Bronchial epithelial cell (primary cell): ENCODE data around the gene KPTN. TPM values are rescaled to one million over a fixed set of nuclear protein-coding genes. Genes with fewer than 3 reads are reported as not detected.
A peak's percentile ranks its signal among the peaks of the same experiment; 100 is the strongest.

Experiments
- DNase-seq: peaks from one replicate; pipeline ENCODE4 v3.0.0-alpha.2; 2010; ENCODE audit warnings: low read depth
- FAIRE-seq: peaks from 2 replicates; lab custom pipeline; 2011; peaks lifted over from hg19 to GRCh38; lab: Jason Lieb, UNC
- H3K27me3 ChIP-seq: 2 replicates; pipeline ENCODE4 v1.5.1; 2011; ENCODE audit warnings: low read length; ENCODE audit not compliant: control insufficient read depth, insufficient read depth
- H3K36me3 ChIP-seq: 2 replicates; pipeline ENCODE4 v1.5.1; 2011; ENCODE audit warnings: low read length; ENCODE audit not compliant: control insufficient read depth, insufficient read depth
- H3K4me3 ChIP-seq: 2 replicates; pipeline ENCODE4 v1.5.1; 2011; ENCODE audit warnings: mild to moderate bottlenecking, low read depth, low read length, control low read depth
- total RNA-seq: library from RNA; depleted of rRNA; stranded (reverse); fragments of >200 nt; gene quantifications from 2 replicates; pipeline ENCODE4 v1.2.1, GENCODE V29; 2014
- TF ChIP-seq, protein P1 (sequence below): IDR thresholded peaks from 2 replicates; pipeline ENCODE4 v1.5.1; 2011; ENCODE audit warnings: mild to moderate bottlenecking, moderate library complexity, low read length, control low read depth, inconsistent platforms; ENCODE audit not compliant: insufficient read depth, severe bottlenecking

KPTN gene
- total RNA-seq, 1 donor from 2014 or later = 2.1 TPM

GRCh38 chr19:47428177-47428894 lies 55.7 kb downstream of the KPTN start:
- Histone ChIP-seq H3K36me3 (no peaks in the 10 kb centered on the region), H3K4me3 (no peak overlapping the region), H3K27me3 (peaks cover 6% of the 10 kb centered on the region)
- DNase-seq (peak; percentile 99), FAIRE-seq (peak; percentile 88)
- TF ChIP-seq, protein P1, sequence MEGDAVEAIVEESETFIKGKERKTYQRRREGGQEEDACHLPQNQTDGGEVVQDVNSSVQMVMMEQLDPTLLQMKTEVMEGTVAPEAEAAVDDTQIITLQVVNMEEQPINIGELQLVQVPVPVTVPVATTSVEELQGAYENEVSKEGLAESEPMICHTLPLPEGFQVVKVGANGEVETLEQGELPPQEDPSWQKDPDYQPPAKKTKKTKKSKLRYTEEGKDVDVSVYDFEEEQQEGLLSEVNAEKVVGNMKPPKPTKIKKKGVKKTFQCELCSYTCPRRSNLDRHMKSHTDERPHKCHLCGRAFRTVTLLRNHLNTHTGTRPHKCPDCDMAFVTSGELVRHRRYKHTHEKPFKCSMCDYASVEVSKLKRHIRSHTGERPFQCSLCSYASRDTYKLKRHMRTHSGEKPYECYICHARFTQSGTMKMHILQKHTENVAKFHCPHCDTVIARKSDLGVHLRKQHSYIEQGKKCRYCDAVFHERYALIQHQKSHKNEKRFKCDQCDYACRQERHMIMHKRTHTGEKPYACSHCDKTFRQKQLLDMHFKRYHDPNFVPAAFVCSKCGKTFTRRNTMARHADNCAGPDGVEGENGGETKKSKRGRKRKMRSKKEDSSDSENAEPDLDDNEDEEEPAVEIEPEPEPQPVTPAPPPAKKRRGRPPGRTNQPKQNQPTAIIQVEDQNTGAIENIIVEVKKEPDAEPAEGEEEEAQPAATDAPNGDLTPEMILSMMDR = no peak

GRCh38 chr19:47427241-47428176 lies 56.5 kb downstream of the KPTN start:
- peaks cover 12% of the 10 kb centered on the region for H3K27me3 ChIP-seq
- H3K4me3 ChIP-seq = no peak overlapping the region
- H3K36me3 ChIP-seq = no peaks in the 10 kb centered on the region
- FAIRE-seq = no peak
- DNase-seq = peak; percentile 44
- TF ChIP-seq, protein P1 = peak; percentile 97

Other genes starting within 250 kb of the KPTN start
- gene CCDC9, start 227.7 kb downstream of the KPTN start, total RNA-seq = 3.7 and 8.3 TPM in 2 replicates
- gene INAFM1, start 209.3 kb downstream of the KPTN start, total RNA-seq = 0.53 and 1.7 TPM in 2 replicates
- gene C5AR1, start 174.4 kb downstream of the KPTN start, total RNA-seq = under 0.01 and 1.0 TPM in 2 replicates
- gene C5AR2, start 152.0 kb downstream of the KPTN start, total RNA-seq = 0.53 and 0.64 TPM in 2 replicates
- 9.5 and 13.3 TPM in 2 replicates for gene DHX34, start 134.9 kb downstream of the KPTN start, total RNA-seq
- gene MEIS3, start 64.7 kb downstream of the KPTN start, total RNA-seq = 8.7 and 11.3 TPM in 2 replicates
- 0.26 TPM in 2 replicates for gene SLC8A2, start 12.3 kb downstream of the KPTN start, total RNA-seq
- 33.0 and 33.2 TPM in 2 replicates for gene NAPA, start 30.8 kb upstream of the KPTN start, total RNA-seq
- gene ZNF541, start 88.9 kb upstream of the KPTN start, total RNA-seq = not detected in 2 replicates
- gene BICRA, start 124.9 kb upstream of the KPTN start, total RNA-seq = 2.9 and 4.5 TPM in 2 replicates
- gene EHD2, start 229.2 kb upstream of the KPTN start, total RNA-seq = 53.4 and 67.5 TPM in 2 replicates